Prostate gland (tissue), 2 donors: ENCODE measurements around the gene SLC4A3.

Experiments
- CTCF ChIP-seq, 4 experiments: fragments of 200-600 bp in 2 of 4; fragments of 450-650 bp in 2 of 4; sonication (generic) in 2 of 4; IDR thresholded peaks; 1 replicate in 3 of 4; 2 replicates in 1 of 4; pipeline ENCODE4 v1.5.1; 2016 to 2019; ENCODE audit warnings: antibody characterized with exemption in 4 of 4, mild to moderate bottlenecking in 2 of 4, moderate library complexity in 2 of 4
- POLR2AphosphoS5 ChIP-seq: sonication (generic); formaldehyde crosslinking; IDR thresholded peaks from one replicate; pipeline ENCODE4 v1.6.1; 2017; ENCODE audit warnings: antibody characterized with exemption

- TF ChIP-seq POLR2AphosphoS5: no peak
- no peak for TF ChIP-seq CTCF (IDR thresholded peaks at IDR 0.05)
These were observed 37.5 kb downstream of the SLC4A3 start for GRCh38 chr2:219664944-219665343.
